Measurements from ENCODE around the gene GRIN3B.

The GRIN3B gene

GRCh38 chr19:990746-991145 is 9.5 kb upstream of the GRIN3B start:
- DNase-seq (ENCODE audit: low read depth in 3 of 3): no peak

GRCh38 chr19:991174-991931 is 8.9 kb upstream of the GRIN3B start:
- DNase-seq (ENCODE audit: low read depth in 3 of 3): peak; percentile 28 to 67 (median 51)

DNA sequence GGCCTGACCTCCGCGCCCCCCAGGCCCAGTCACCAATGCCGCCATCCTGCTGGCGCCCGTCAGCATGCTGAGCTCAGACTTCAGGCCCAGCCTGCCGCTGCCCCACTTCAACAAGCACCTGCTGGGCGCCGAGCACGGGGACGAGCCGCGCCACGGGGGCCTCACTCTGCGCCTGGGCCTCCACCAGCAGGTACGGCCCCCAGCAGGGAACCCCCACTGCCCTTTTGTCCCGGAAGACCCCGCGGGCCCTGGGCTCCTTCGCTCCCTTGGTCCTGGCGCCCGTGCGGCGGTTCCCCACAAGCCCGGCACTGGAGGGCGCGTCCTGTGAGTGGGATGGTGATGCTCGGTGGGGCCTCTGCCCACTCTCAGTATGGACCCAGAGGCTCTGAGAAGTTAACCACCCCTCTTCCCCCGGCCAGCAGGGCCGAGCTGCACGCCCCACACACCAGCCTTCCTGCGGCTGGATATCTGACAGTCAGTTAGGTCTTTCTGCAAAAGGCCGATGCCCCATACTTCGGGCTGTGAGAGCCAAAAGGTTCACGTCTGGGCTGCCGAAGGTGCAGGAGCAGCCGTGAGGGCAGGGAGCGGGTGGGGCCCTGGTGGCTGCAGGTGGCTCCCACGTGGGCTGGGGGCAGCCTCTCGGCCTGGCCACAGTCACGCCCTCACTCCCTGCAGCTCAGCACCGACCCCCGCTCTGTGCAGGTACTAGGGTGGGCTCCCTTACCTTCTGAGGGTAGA is 8.1 kb upstream of the GRIN3B start:
- DNase-seq (ENCODE audit: low read depth in 3 of 3): no peak

DNA sequence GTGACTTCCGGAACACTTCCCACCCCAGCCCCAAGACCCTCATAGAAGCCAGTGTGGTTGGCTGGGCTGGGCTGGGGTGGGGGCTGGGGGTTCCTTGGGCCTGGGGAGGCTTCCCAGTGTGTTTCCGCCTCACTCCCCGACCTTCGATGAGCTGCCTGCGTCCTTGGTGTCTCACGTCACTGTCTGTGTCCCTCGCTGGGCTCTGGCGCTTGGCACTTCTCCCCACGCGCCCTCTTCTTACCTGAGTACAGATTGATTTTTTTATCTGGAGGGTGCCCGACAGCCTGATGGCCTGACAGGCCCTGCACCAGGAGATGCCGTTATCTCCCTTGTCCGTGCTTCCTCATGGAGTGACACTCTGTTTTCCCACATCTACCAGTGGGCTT is 7.6 kb upstream of the GRIN3B start:
- DNase-seq (ENCODE audit: low read depth in 3 of 3): no peak

DNA sequence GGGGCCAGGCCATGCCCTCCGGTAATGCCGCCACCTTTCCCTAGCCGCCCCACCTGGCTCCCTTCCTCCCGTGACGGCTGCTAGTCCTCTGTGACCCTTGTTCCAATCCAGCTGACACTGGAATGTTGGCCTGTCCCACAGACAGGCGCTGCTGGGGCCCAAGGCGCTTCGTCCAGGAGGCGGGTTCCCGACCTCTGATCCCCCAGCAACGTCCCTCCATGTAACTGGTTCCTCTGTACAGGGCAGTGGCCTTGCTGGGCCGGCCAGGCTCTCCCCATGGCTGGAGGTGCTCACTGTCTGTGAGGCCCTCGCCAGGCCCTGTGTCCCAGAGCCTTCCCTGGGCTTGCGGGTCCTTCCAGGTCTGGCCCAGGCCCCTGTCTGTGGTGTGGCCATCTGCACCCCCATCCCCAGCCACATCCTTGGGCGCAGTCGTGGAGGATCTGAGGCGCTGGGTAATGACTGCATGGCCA is 6.8 kb upstream of the GRIN3B start:
- no peak for DNase-seq (ENCODE audit: low read depth in 3 of 3)

DNA sequence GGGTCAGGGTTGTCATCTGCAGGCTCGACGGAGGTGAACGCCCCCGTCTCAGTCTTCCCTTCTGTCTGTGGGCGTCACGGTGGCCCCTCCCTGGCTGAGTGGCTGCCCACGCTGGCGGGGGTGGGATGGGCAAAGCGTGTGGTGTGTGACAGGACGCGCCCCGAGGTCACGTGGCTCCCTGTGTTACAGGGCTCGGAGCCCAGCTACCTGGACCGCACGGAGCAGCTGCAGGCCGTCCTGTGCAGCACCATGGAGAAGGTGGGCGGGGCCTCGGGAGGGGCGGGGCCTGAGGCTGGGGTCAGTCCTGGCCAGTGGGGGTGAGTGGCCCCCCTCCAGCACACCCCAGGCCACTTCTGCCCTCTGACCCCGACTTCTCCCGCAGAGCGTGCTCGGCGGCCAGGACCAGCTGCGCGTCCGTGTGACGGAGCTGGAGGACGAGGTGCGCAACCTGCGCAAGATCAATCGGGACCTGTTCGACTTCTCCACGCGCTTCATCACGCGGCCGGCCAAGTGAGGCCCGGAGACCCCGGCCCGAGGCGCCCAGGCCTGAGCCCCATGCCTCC is 6.3 kb upstream of the GRIN3B start:
- DNase-seq (ENCODE audit: low read depth in 3 of 3): no peak

DNA sequence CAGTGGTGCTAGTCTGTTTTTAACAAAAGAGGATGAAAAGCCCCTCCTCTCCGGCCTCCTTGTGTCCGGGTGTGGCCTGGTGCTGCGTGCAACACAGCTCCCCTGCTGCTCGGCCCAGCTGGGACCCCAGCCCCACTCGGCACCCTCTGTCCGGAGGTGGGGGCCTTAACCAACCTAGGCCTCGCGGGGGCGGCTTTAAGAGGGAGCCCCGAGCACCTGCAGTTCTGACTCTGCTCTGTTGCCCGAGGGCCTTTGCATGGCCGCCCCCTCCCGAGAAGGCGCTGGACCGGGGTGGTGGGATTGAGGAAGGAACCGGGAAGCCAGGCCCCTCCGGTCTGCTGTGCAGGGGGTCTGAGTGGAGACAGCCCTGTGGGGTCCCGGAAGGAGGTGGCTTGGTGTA is 5.7 kb upstream of the GRIN3B start:
- no peak for DNase-seq (ENCODE audit: low read depth in 3 of 3)

GRCh38 chr19:995051-995827 is 5.0 kb upstream of the GRIN3B start:
- no peak for DNase-seq (ENCODE audit: low read depth in 3 of 3)

DNA sequence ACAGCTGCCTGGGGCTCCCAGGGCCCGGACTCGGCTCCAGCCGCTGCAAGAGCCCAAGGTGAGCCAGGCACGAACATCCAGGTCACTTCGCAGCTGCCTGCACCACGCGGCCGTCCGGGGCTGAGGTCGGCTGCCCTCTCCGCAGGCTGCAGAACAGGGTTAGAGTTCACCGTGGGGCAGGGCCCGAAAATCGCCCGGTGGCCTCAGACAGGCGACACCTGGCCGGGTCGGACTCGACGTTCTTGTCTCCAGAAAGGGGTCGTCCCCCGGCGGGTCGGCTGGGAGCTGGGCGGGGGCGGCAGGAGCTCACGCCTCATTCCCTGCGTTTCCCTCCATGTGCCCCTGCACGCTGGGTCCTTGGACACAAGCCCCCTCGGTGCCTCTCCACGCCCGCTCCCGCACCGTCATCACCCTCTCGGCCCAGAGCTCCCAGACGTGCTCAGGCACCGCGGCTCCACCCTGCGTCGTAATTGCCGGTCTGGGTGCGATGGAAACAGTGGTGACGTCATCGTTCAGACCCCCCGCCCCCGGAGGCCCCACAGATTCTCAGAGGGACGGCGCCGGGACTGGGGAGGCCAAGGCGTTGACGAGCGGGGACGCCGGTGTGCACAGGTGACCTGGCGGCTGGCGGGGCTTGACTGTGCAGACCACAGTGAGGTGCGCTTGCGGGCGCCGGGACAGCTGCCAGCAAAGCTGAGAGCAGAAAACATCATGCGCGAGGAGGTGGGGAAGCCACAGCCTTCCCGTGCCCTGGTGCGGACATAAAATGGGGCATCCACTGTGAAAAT is 4.0 kb upstream of the GRIN3B start:
- DNase-seq (ENCODE audit: low read depth in 3 of 3): peak in 2 of 3 experiments; percentile 49 to 56

DNA sequence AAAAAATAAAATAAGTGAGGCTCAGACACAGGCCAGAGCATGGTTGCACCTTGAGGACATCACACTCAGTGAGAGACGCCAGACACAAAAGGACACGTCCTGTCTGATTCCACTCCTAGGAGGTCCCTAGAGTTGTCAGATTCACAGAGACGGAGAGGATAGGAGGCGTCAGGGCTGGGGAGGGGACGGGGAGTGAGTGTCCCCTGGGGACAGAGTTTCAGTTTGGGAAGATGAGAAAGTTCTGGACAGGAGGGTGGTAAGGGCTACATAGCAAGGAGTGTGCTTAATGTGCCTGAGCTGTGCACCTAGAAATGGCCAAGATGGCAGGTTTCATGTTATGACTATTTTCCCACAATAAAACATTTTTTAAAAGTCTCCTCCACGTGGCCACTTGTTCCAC is 2.2 kb upstream of the GRIN3B start:
- DNase-seq (ENCODE audit: low read depth in 3 of 3): no peak

DNA sequence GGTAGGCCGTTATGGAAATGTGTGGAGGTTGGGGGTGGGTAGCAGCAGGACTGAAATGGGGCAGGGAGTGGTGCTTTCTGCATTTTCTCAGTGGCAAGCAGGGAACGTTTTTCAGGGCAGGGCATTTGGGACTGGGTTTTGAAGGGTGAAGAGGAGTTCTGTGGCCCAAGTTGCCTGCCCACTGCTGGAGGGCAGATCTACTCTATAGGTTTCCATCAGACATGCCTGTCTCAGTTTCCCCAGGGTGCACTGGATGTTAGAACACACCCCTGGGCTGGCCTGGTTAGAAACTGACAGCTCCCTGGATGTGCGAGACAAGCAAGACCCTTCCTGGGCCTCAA is 870 bp upstream of the GRIN3B start:
- no peak for DNase-seq (ENCODE audit: low read depth in 3 of 3)

DNA sequence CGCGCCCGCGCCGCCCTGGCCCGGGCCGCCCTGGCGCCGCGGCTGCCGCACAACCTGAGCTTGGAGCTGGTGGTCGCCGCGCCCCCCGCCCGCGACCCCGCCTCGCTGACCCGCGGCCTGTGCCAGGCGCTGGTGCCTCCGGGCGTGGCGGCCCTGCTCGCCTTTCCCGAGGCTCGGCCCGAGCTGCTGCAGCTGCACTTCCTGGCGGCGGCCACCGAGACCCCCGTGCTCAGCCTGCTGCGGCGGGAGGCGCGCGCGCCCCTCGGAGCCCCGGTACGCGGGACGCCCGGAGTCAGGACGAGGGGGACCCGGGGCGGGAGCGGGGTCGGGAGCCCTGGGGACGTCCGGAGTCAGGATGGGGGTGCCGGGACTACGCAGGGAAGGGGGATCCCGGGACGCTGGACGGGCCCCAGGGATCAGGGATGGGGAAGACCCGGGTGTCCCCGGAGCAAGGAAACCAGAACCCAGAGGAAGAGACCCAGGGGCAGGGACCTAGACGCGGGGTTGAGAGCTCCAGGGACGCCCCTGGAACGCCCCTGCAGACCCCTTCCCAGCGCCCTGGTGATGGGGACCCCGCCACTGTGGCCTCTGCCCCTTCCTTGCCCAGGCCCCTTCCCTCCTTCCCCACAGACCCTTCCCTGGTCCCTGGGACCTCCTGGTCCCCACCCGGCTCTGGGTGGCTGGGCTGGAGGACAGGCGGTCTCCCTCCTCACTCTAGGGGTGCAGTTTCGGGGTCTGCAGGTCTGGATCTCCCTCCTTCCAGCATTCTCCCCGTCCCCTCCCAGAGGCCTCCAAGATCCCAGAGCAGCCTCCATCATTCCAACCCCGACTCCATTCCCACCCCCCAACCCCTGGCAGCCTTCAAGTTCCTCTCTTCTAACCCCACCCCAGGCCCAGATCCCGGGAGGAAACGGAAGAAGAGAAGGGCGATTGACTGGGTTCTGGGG is 645 bp downstream of the GRIN3B start:
- DNase-seq (ENCODE audit: low read depth in 3 of 3): no peak

- peak; percentile 47 to 67 (median 50) for DNase-seq (ENCODE audit: low read depth in 3 of 3)
Observed at GRCh38 chr19:1001538-1002166, 1.4 kb downstream of the GRIN3B start.

DNA sequence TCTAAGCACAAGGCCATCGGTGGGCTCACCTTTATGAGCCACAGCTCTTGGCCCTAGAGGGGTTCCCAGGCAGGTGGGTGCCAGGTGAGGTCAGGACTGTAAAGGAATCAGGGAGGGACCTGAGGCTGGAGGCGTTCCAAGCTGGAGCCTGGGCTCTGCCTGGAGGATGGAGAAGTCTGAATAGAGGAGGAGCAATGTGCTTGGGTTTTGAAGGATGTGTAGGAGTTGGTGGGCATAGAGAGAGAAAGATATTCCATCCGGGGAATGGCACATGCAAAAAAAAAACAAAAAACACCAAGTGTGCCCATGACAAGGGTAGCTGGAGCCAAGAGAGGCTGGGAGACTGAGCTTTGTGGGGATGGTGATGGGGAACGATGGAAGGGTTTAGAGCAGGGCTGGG is 2.4 kb downstream of the GRIN3B start:
- no peak for DNase-seq (ENCODE audit: low read depth in 3 of 3)

DNA sequence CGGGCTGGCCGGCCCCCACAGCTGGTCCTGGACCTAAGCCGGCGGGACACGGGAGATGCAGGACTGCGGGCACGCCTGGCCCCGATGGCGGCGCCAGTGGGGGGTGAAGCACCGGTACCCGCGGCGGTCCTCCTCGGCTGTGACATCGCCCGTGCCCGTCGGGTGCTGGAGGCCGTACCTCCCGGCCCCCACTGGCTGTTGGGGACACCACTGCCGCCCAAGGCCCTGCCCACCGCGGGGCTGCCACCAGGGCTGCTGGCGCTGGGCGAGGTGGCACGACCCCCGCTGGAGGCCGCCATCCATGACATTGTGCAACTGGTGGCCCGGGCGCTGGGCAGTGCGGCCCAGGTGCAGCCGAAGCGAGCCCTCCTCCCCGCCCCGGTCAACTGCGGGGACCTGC is 3.1 kb downstream of the GRIN3B start:
- DNase-seq (ENCODE audit: low read depth in 3 of 3): no peak

DNA sequence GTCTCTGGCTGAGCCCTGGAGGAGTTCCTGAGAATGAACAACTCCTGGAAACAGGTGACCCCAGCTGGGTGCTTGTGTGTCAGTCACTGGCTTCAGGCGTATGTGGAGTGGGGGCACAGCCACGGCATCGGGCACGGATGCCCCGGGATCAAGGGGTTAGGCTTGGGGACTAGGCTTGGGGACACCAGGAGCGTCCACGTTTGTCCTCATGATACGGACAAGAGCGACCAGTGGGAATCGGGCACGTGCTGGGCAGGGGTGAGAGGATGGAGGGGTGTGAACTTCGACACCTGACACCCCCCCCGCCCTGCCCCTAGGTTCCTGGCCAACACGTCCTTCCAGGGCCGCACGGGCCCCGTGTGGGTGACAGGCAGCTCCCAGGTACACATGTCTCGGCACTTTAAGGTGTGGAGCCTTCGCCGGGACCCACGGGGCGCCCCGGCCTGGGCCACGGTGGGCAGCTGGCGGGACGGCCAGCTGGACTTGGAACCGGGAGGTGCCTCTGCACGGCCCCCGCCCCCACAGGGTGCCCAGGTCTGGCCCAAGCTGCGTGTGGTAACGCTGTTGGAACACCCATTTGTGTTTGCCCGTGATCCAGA is 4.1 kb downstream of the GRIN3B start:
- no peak for DNase-seq (ENCODE audit: low read depth in 3 of 3)

DNA sequence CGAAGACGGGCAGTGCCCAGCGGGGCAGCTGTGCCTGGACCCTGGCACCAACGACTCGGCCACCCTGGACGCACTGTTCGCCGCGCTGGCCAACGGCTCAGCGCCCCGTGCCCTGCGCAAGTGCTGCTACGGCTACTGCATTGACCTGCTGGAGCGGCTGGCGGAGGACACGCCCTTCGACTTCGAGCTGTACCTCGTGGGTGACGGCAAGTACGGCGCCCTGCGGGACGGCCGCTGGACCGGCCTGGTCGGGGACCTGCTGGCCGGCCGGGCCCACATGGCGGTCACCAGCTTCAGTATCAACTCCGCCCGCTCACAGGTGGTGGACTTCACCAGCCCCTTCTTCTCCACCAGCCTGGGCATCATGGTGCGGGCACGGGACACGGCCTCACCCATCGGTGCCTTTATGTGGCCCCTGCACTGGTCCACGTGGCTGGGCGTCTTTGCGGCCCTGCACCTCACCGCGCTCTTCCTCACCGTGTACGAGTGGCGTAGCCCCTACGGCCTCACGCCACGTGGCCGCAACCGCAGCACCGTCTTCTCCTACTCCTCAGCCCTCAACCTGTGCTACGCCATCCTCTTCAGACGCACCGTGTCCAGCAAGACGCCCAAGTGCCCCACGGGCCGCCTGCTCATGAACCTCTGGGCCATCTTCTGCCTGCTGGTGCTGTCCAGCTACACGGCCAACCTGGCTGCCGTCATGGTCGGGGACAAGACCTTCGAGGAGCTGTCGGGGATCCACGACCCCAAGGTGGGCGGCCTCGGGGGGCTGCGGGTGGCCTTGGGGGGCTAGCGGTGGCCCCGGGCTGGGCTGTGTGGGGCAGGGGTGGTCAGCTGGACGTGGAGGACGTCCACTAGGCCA is 4.8 kb downstream of the GRIN3B start:
- DNase-seq (ENCODE audit: low read depth in 3 of 3): no peak

DNA sequence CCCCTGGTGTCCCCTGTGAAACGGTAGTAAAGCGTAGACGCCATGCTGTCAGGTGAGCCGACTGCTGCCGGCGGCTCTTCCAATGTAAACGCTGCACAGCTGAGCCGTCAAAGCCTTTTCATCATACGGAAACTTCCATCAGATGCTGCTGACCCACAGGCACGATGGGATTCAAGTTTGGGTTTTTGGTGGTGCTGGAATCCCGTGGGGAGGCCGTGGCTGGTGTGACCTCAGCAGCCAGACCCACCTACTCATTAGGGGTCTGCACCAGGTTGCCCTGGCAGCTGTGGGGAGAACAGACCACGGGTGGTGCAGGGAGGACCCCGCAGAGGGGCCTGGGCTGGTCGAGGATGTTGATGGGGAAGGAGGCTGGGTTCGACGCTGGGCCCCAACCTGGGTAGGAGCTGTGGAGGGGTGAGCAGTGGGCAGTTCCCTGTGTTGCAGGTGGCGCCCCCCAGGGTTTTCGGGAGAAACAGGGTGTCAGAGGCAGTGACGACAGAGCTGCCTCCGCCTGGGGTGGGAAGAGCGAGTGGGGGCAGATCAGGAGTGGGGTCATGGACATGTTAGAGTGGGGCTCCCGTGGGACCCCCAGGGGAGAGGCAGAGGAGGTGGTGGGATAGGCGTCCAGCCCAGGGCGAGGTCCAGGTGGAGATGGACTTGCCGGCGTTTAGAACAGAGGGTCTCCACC is 6.6 kb downstream of the GRIN3B start:
- no peak for DNase-seq (ENCODE audit: low read depth in 3 of 3)

Data from stimulated activated CD4-positive, alpha-beta T cell treated with anti-CD3 and anti-CD28 coated beads, TNF-alpha, amount 100 ng/mL, for 24 hours (primary cell).